ENCODE data around the gene ARPC5L.

GRCh38 chr9:124870723-124871122 lies 8.8 kb downstream of the ARPC5L start:
- TF ChIP-seq CTCF (conservative IDR thresholded peaks at IDR 0.05; ENCODE audit: low read depth, low read length) (no peak), EZH2 (IDR thresholded peaks at IDR 0.05; ENCODE audit: low read length, unreplicated experiment) (no peak), EZH2phosphoT487 (IDR thresholded peaks at IDR 0.05; ENCODE audit: borderline replicate concordance, low read length) (no peak)

All from PC-3 (cell line).